NCI-H128 (cell line): Measurements from ENCODE around the gene LPCAT1.
"Not testable (repeated sequence)": the region's sequence is repeated elsewhere in the genome, so short reads cannot be mapped to it uniquely, and the experiment has no call there.

ENCODE experiments used
- DNase-seq: peaks from one replicate; lab custom pipeline; 2025; ENCODE audit not compliant: unreplicated experiment; lab: John Stamatoyannopoulos, UW

LPCAT1 gene

DNA sequence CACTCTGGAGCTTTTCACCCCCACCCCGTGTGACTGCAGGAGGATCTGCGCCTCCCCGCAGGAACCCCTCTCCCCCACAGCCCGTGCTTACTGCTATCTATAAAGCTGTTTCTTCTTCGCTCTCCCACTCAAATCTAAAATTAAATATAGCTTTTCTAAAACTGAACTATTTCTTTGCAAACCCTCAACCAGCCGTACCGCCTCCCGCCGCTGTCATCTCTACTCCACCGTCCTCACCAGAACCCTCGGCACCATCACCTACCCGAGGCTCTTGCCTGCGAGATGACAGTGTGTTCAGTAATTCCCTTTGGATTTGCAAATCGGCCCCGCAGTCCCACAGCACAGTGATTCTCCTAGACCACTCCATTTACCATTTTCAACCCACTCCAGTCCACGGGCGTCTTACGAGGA is 13.6 kb downstream of the LPCAT1 start:
- no peak for DNase-seq

DNA sequence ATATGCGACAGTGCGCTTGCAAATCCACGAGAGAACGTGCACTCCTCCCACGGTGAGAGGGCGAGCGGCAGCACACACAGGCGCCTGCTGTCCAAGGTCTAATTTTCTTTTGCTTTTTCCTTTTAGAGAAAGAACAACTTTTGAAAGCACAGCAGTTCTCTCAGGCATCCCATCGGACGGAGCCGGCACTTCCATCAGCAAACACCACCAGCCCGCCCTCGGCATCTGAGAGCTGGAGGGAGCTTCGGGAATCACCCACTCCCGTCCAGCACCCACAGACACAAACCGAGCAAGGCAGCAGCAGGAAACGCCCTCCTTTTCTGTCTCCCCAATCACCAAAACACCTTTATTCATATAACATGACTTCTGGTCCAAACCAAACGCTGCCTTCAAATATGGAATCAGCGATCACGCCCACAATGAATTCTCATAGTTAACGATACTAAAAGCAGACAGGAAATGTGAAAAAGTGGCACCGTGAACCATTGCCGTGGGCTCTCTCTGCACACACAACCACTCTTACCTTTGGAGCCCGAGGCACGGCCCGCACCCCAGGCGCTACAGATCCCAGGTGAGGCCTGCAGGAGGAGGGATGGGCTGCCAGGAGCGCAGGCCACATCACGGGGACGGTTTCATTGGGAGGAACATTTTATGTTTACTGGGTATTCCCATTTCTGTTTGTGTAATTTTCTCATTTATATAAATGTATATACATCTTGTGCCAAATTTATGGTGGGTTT is 14.2 kb downstream of the LPCAT1 start:
- no peak for DNase-seq

DNA sequence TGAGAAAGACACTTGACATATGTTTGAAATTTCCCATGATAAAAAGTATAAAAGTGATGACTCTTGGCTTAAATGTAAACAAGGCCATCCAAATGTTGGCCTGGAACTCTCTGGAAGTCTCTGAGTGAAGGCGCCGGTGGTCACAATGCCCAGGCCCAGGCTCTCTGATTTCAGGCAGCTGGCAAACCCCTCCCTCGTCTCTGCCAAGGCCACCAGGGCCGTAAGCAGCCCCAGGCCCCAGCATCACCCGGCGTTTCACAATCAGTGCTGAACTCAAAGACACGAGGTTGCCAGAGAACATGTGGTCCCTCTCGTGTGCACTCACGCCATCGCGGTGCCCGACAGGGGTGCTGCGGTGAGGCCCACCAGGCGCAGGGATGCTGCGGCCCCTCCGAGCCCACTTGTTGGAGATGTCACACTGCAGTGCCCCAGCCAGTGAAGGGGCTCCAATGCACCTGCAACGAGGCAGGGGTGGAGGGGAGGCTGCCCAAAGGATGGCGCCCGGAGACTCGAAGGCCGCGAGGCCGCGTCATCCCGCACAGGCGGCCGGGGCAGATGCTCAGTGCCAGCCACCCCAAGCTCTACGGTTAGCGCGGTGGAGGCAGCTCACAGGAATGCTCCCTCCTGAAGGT is 15.0 kb downstream of the LPCAT1 start:
- DNase-seq, result no peak

DNA sequence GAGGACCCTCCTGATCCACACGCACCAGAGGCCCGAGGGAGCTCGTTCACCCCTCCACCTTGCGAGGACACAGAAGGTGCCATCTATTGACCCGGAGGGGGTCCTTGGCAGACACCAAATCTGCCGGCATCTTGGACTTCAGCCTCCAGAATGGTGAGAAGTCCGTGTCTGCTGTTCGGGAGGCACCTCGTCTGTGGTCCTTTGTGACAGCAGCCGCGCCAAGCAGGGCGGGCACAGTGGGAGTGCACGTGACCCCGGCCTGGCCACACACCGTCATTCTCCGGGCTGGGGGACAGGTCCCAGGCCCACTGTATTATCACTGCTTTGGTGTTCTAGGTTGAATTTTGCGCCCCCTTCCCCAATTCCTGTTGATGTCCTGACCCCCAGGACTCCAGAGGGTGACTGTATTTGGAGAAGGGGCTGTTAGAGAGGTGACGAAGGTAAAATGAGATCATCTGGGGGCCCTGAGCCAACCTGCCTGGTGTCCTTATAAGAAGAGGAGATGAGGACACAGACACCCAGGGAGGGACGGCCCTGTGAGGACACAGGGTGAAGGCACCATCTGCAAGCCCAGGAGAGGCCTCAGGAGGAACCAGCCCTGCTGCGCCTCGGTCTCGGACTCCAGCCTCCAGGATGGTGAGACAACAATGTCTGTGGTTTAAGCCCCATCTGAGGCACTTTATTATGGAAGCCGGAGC is 15.7 kb downstream of the LPCAT1 start:
- DNase-seq, result no peak

DNA sequence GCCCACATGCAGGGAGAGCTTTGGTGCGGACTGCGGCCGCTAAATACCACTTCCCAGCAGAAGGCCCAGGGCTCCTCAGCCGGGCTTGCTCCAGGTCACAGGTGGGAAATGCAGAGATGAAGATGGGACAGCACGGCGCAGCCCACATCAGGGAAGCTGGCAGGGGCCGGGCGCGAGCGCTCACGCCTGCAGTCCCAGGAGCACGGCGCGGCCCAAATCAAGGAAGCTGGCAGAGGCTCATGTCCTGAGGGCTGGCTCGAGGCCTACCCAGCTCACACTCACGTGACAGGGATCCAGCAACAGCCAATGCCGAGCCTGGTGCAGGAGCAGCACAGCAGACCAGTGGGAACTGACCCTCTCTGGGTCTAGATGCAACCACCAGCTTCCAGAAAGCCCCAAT is 16.3 kb downstream of the LPCAT1 start:
- DNase-seq, result no peak

DNA sequence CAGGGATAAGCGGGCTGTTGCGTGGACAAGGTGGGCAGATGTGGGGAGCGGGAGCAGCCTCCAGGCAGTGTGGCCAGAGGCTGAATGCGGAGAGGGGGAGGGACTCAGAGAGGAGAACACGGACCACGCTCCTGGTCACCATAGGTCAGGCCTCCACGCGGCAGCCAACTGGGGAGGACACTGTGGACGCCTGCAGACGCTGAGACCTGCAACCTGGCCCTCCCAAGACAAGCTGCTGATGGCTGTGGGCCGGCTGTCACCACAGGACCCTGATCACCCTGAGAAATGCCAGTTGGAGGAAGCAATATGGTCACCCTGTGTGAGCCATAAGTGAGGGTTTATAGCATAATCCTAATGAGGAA is 16.8 kb downstream of the LPCAT1 start:
- no peak for DNase-seq

DNA sequence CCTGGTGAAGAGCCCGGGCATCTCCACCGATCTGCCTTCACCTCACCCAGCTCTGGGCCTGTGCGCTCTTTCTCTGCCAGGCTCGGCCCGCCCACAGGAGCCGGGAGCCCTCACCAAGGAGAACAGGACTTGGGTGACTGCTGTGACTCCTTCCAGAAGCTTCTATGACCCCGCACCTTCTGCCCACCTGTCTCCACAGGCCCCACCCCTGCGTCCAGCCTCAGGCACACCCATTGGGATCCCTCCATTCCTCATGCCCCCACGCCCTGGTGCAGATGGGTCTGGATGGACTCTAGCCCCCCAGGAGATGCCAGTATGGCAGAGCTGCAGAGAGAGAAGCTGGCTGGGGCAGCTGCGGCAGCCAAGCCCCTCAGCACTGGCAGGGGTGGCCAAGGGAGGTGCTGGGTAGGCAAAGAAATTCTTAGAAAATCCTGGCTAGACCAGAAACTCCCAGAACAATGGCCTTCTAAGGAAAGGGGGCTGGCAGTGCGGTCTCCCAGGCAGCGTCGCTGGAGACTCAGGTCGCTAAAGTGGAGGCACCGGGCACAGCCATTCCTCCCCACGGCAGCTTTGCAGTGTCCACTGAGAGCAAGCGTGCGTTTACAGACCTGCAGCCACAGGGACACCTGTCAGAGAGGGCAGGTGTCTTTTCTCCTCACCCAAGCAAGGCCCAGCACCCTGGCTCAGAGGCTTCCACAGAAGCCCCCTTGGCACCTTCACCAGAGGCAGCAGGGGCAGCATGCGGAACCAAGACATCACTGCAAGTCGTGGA is 17.3 kb downstream of the LPCAT1 start:
- DNase-seq, result no peak

DNA sequence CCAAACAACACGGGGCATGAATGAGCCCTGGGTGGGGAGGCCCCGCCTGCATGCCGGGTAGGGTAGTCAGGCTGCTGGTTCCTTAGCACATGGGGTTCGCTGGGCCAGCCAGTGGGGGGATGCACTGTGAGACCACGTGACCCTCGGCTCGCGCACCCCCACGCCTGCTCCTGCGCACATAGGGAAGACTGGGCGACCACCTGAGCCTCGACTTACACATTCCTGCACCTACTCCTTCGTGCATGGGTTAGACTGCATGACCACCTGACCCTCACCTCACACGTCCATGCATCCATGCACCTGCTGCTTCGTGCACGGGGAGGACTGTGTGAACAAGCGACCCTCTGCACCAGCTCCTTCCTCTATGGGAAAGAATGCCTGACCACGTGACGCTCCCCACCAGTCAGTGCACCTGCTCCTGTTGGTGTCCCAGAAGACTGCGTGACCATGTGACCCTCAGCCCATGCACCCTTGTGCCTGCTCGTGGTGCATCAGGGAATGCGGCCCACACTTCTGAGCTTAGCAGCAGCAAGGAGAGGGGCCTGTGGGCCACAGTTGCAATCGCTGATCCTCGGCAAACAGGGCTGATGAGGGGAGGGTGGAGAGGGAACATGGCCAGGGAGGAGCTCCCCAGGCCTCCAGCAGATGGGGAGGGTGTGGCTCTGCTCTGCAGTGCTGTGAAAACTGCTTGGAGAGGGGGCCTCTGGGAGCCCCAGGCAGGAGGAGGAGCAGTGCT is 18.1 kb downstream of the LPCAT1 start:
- DNase-seq, result no peak

DNA sequence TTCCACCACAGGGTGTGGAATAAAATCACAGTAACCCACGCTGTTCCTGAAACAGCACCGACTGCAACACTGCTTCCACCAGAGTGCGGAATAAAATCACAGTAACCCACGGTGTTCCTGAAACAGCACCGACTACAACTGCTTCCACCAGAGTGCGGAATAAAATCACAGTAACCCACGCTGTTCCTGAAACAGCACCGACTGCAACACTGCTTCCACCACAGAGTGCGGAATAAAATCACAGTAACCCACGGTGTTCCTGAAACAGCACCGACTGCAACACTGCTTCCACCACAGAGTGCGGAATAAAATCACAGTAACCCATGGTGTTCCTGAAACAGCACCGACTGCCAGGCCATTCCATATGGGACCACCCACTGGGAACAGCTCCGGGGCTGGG is 18.7 kb downstream of the LPCAT1 start:
- DNase-seq, result not testable (repeated sequence)

DNA sequence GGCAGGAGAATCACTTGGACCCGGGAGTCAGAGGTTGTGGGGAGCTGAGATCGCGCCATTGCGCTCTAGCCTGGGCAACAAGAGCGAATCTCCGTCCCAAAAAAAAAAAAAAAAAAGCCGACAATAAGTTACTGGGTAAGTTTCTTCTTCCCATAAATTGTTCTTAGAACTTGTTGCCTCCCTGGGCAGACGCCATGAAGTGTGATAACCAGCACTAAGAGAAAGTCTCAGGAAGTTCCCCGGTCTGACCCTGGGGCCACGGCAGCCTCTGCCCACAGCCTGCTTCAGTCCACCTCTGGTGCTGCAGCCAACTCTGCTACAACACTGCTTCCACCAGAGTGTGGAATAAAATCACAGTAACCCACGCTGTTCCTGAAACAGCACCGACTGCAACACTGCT is 19.1 kb downstream of the LPCAT1 start:
- DNase-seq, result no peak

DNA sequence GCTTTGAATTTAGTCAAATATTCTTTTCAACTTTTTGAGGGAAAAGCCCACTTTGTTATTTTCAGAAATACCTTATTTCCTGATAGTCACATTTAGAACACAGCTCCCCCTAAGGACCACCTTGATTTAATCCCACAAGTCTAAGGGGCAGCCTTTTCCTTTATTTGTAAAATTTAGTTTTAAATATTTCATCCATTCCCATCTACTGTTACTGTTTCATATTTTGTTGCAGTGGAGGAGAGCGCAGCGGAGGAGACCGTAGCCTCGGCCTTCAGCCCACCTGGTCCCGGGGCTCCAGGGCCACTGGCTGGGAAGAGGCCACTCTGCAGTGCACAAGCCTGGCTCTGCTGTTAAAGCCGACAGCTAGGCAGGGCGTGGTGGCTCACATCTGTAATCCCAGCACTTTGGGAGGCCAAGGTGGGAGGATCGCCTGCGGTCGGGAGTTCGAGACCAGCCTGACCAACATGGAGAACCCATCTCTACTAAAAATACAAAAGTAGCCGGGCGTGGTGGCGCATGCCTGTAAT is 19.6 kb downstream of the LPCAT1 start:
- DNase-seq, result no peak

DNA sequence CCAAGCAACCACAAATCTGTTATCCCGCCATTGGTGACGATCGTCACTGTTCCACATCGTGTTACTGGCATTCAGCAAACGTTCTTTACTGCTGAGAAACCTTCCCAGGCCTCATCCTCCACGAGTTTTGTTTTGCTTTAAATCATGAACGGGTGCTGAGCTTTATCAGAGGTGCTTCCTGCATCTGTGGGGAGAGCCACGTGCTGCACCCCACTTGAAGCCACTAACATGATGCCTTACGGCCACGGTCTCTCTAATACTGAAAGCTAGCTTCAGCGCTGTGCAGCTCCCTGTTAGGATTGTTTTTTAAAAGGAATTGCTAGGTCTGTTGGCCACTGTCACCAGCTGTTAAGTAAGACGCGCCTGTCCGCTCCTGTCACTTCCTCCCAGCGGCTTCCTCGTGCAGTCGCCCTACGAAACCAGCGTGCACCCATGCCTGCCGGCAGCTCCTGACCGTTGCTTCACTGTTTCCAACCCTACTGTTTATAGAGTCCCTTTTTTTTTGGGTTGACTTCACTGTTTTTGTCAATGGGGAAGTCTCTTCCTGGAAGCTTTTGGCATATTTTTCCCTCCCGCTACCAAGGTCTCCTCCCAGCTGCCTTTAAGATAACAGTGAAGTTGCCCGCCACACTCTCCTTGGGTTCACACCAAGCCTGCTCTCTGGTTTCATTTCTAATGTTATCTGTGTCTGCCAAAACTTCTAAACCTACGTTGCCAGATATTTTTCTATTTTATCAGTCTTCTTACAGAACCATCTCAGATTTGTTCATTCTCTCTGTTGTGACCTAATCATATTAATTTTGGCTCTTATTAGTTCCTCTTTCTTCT is 20.3 kb downstream of the LPCAT1 start:
- no peak for DNase-seq

DNA sequence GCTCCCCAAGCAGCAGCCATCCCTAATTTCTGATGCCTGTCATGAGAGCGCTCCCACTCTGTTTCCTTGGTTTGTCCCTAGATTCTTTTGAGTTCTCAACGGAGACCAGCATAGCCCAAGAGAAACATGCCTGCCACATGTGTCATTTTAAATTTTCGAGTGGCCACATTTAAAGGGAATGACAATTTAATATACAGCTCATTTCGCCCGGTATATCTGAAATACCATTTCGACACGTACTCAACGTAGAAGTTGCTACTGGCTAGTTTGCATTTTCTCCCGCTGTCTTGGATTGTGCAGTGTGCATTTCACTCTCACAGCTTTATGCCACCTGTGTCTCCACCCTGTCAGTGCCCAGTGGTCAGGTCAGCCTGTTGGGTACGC is 21.0 kb downstream of the LPCAT1 start:
- DNase-seq, result no peak

DNA sequence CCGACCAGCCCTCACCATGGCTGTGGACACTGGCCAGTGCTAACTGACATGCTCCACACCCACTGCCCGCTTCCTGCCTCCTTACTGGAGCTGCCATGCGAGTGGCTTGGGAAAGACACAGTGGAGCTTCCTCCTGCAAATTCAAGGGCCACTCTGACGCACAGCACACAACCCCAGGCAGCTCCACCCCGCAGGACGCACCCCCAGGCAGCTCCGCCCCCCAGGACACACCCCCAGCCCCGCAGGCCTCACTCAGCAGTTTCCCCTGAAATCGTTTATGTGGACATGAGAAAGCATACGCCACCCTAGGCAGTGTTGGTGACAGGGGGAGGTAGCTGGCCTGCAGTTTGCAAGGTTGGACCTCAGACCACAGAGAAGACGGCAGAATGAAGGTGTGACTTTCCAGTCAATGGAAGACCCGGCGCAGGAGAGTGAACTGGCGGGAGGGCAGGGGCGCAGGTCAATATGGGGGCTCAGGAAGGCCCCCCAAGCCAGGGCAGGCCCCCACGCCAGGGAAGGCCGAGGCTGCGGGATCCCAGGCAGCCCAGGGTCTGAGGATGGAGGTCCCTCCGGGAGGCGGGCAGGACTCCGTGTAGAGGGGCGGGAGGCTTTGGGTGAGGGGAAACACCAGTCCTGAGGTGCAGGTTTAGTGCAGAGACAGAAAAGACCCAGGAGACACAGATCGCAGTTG is 21.6 kb downstream of the LPCAT1 start:
- DNase-seq, result no peak

DNA sequence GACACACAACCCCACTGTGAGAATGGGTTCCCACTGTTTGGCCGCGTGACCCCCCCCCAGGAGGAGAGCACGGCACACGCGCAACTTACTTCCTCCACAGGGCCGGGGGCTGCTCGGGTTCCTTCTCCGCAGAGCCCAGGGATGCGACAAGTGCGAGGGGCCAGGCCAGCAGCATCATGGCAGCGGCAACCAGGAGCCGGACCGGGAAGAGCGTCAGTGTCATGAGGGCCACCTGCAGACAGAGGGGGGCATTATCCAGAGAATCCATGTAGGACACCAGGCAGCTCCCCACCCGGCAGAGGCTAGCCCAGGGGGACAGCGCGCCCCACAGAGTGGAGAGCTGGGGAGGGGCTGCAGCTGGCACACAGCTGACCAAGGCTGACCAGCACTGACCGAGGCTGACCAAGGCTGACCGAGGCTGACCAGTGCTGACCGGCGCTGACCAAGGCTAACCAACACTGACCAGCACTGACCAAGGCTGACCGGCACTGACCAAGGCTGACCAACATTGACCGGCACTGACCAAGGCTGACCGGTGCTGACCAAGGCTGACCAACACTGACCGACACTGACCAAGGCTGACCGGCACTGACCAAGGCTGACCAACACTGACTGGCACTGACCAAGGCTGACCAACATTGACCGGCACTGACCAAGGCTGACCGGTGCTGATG is 22.3 kb downstream of the LPCAT1 start:
- no peak for DNase-seq

DNA sequence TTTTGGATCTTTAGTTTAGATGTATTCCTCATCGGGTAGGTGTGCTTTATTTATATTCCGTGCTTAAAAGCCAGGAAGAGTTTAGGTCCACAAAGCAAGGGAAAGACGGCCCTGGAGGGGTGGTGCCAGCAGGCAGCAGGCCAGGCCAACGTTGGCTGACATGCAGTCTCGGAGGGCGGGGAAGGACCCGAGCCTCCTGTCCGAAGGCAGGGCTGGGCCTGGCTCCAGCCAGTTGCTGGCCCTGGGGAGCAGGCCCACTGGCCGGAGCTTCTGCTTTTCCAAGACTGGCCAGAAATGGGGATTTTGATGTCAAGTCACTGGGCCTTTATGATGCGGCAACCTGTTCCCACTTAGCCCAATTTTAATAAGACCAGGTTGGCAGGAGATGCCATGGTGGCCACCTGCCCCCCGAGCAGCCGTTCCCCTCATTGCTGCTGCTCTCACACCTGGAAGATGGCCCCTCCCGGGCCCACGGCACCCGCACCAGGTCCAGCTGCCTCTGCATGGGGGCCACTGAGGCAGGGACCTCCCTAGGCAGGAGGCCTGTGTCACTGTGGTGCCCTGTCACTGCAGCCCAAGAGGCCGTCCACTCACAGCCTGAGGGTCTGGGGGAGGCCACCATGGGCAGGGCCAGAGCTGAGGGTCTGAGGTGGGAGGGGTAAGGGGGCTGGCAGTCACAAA is 23.2 kb downstream of the LPCAT1 start:
- no peak for DNase-seq

DNA sequence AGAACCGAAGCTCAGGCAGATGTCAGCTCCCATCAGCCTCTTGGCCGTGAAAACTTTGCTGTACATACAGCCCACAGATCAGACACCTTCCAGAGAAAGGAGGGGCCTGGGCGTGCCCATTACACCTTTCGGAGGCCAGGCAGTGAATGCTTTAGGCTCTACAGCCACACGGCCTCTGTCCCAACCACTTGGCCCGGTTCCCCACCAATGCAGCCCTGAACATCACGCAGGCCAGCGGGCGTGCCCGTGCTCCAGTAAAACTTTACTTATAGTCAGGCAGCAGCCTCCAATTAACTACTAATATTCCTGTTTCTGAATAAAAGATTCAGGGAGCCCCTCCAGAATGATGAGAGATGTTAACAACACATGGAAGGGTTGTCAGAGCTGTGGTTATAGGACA is 23.9 kb downstream of the LPCAT1 start:
- DNase-seq, result no peak
